Measurements from ENCODE around the gene GET4.

Gene GET4

DNA sequence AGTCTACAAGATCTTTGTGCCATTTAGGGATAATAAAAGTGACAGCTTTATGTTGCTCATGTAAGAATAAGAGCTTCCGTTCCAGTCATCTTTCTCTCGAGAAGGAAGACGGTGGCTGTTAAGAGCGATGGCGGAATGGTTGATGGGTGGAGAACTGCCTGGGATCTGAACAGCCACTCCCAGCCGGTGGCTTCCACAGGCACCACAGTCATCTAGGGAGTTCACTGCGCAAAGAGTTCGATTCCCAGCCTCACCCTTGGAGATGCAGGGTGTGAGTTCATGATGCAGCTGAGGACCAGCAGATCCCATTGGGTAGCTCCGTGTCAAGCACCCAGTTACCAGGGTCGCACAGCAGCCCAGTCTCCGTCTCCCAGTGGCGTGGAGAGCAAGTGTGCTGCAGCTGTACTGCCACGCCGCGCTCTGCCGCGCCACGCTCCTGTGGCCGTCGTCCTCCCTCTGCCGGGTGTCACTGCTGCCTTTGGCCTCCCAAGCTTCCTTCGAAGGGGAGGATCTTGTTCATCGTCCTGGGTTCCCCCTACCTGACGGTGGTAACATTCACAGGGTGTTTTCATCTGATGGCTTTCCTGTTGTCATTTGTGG is 36.3 kb upstream of the GET4 start:
- H3K4me3 ChIP-seq (ENCODE audit: low read depth, low read length), result no peak overlapping the region
- TF ChIP-seq, protein P1, sequence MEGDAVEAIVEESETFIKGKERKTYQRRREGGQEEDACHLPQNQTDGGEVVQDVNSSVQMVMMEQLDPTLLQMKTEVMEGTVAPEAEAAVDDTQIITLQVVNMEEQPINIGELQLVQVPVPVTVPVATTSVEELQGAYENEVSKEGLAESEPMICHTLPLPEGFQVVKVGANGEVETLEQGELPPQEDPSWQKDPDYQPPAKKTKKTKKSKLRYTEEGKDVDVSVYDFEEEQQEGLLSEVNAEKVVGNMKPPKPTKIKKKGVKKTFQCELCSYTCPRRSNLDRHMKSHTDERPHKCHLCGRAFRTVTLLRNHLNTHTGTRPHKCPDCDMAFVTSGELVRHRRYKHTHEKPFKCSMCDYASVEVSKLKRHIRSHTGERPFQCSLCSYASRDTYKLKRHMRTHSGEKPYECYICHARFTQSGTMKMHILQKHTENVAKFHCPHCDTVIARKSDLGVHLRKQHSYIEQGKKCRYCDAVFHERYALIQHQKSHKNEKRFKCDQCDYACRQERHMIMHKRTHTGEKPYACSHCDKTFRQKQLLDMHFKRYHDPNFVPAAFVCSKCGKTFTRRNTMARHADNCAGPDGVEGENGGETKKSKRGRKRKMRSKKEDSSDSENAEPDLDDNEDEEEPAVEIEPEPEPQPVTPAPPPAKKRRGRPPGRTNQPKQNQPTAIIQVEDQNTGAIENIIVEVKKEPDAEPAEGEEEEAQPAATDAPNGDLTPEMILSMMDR (IDR thresholded peaks at IDR 0.05; ENCODE audit: borderline replicate concordance, insufficient read depth, low read depth, low read length), result no peak

DNA sequence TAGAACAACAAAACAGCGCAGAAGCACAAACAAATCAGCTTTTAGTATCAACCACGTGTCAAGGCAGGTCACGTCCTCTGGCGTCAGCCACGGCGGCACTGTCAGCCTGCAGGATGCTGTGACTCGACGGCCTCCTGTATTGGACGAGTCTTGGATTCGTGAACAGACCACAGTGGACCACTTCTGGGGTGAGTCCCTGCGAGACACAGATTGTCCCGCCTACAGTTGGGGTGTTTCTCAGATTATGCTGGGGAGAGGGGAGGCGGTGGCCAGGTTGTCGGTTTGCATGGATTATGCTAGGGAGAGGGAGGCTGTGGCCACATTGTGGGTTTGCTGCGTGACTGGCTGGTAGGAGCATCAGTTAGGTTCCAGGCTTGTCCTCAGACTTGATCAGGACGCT is 34.4 kb upstream of the GET4 start:
- H3K4me3 ChIP-seq (ENCODE audit: low read depth, low read length), result no peak overlapping the region
- TF ChIP-seq, protein P1 (IDR thresholded peaks at IDR 0.05; ENCODE audit: borderline replicate concordance, insufficient read depth, low read depth, low read length), result no peak

DNA sequence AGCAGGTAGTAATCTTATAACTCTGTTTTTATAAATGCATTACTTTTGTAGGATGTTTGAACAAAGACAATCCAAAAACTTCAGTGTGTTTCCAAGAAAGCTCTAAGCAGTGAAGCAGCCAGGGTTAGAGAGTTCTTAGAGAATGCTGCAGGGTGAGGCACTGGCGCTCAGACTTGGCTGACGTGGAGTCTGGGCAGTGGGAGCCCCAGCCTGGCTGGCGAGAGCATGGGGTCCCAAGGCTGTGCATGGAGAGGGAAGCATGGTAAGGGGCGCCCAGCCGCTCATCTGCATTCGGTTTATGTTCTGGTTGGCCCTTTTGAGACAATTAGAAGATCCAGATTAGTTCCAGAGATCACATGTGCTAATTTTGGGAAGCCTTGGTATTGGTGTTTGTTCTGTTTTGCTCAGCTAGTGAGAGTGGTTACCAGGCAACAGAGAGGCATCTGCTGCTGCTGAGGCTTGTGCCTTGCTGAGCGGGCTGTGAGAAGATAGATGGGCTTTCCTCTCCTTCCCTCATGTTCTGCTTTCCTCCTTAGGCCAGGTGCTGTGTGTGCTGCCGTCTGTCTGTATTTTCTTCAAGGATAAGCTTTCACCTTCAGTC is 33.8 kb upstream of the GET4 start:
- H3K4me3 ChIP-seq (ENCODE audit: low read depth, low read length), result no peak overlapping the region
- TF ChIP-seq, protein P1 (IDR thresholded peaks at IDR 0.05; ENCODE audit: borderline replicate concordance, insufficient read depth, low read depth, low read length), result no peak

DNA sequence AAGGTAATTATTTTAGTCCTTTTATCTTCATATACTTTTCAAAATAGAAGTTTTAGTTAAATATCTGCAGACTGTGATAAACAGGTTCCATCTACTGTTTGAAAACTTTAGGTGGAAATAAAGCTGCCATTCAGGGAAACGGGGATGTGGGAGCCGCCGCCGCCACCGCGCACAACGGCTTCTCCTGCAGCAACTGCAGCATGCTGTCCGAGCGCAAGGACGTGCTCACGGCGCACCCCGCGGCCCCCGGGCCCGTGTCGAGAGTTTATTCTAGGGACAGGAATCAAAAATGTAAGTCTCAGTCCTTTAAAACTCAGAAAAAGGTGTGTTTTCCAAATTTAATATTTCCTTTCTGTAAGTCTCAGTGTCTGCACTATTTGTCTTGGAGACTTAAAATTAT is 33.1 kb upstream of the GET4 start:
- TF ChIP-seq, protein P1 (IDR thresholded peaks at IDR 0.05; ENCODE audit: borderline replicate concordance, insufficient read depth, low read depth, low read length), result no peak
- H3K4me3 ChIP-seq (ENCODE audit: low read depth, low read length), result no peak overlapping the region

DNA sequence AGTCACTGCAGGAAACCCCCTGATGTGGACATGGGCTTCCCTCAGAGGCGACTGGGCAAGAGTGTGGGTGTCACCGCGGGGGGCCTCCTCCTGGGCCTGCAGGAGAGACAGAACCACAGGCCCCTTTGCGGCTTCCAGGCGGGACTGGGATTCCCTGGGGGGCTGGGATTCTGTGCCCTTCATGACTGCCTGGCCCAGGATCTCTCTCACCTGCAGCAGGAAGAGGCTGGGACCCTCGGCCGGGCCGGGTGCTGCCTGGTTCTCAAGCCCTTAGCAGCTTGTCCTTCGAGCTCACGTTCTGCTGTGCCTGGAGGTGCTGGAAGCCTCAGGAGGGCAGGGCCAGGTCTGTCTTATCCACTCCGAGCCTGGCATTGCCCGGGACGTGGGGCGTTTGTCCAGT is 32.3 kb upstream of the GET4 start:
- no peak overlapping the region for H3K4me3 ChIP-seq (ENCODE audit: low read depth, low read length)
- TF ChIP-seq, protein P1 (IDR thresholded peaks at IDR 0.05; ENCODE audit: borderline replicate concordance, insufficient read depth, low read depth, low read length), result no peak

DNA sequence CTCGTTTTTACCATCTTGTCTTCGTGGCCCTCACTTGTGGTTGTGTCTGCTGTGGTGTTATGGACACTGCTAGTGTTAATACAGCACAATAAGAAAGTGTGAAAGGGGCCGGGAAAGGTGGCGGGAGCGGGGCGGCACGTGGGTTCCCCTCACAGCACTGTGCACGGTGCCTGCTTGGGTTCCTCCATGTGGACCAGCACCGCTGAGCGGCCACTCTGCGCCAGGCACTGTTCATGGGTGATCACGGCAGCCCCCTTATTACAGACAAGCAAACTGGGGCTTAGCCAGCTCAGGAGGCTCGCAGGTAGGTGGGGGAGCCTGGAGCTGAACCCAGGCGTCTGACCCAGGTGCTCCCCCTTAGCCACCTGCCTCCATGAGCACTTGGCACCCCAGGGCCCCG is 31.8 kb upstream of the GET4 start:
- TF ChIP-seq, protein P1 (IDR thresholded peaks at IDR 0.05; ENCODE audit: borderline replicate concordance, insufficient read depth, low read depth, low read length), result no peak
- H3K4me3 ChIP-seq (ENCODE audit: low read depth, low read length), result no peak overlapping the region

DNA sequence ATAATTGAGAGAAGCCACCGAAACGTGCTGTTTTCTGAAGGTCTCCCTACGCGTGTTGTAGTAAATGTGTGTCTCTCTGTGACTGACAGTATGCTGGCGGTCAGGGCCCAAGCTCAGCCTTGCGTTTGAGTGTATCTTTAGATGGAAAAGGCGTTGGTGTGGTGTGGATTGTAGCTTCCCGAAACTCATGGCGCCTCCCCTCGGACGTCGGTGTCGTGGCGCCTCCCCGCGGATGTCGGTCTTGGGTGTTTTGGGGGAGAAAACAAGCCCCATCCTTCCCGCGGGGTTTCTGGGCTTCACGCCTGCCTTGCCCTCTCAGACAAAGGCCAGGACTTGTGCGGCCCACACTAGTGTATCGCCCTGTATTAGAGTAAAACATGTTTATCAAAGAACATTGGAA is 31.3 kb upstream of the GET4 start:
- TF ChIP-seq, protein P1 (IDR thresholded peaks at IDR 0.05; ENCODE audit: borderline replicate concordance, insufficient read depth, low read depth, low read length), result no peak
- H3K4me3 ChIP-seq (ENCODE audit: low read depth, low read length), result no peak overlapping the region
